NCI-H2107 (cell line): ENCODE results near the gene ZBED5.
"Not testable (repeated sequence)": the region's sequence is repeated elsewhere in the genome, so short reads cannot be mapped to it uniquely, and the experiment has no call there.

ENCODE experiments used
- DNase-seq: peaks from one replicate; lab custom pipeline; 2025; lab: John Stamatoyannopoulos, UW

Gene ZBED5

DNA sequence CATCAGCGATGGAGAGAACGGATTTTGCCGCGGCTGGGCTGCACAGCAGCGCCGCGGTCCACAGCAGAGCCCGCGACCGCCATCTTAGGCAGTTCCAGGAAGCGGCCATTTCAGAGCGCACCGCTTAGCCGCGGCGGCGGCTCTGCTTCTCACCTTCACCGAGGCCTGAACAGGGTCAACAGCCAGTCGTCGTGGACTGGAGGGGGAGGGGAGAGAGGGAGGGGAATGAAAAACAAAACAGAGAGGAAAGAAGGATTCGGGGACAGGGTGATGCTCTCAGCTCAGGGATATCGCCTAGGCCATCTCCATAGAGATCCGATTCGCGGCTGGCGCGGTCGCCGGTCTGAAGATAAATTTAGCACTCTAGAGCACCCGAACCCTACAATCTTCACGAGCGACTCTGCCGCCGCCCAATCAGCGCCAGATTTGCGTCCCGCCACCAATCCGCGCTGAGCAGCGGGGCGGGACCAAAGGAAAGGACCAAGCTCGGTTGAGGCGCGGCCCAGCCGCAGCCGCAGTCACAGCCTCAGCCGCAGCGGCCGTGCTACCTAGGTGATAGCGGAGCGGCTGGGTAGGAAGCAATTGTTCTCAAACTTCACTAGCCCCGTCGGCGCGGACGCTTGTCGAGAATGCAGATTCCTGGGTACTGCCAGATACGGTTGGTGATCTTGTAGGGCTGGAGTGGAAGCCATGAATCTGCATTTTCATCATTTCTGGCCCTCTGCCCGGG is at the start of gene ZBED5:
TSS of gene ZBED5 (minus strand) at position 345 of the 730 bp plus-strand sequence. CDS start 3,108 bp downstream, outside the sequence.
- DNase-seq, result peak; percentile 96

DNA sequence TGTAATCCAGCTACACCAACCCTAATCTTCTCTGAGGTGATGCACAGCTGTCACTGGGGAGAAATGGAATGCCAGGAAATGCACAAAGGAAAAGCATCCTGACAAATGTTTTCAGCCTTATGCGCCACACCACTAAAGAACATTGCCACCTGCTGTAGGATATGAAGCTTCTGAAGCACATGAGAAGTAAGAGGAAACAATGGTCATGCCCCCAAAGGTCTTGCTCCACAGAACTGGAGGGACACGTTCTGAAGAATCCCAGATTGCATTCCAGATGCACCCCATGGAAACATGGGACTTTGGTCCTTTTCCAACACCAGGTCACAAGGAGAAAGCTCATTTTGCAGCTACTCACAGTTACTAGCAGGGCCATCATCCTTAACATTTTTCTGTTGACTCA is 48.7 kb upstream of the ZBED5 start:
- DNase-seq, result no peak

DNA sequence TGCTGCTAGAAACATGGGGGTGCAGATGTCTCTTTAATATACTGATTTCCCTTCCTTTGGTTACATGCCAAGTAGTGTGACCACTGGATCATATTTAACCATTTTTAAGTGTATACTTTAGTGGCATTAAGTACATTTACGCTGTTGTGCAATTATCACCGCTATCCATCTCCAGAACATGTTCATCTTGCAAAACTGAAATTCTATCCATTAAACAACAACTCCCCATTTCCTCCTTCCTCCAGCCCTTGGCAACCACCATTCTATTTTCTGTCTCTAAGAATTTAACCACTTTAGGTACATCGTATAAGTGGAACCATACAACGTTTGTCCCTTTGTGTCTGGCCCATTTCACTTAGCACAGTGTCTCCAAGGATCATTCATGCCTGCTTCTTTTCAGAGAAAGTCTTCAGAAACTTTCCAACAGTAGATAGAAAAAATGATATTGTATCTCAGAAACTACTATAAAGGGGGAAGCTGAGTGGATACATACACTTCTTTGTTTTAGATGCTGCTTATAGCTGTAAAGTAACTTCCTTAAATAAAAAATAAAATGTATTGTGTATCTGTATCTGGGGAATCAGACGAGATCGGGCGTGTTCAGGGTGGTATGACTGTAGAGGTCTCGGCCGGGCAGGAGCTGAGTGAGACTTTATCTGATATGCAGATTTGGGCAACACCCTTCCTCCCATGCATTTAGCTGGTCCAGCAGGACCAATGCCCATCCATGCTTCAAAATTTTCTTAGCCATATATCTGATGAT is 44.6 kb upstream of the ZBED5 start:
- DNase-seq, result no peak

DNA sequence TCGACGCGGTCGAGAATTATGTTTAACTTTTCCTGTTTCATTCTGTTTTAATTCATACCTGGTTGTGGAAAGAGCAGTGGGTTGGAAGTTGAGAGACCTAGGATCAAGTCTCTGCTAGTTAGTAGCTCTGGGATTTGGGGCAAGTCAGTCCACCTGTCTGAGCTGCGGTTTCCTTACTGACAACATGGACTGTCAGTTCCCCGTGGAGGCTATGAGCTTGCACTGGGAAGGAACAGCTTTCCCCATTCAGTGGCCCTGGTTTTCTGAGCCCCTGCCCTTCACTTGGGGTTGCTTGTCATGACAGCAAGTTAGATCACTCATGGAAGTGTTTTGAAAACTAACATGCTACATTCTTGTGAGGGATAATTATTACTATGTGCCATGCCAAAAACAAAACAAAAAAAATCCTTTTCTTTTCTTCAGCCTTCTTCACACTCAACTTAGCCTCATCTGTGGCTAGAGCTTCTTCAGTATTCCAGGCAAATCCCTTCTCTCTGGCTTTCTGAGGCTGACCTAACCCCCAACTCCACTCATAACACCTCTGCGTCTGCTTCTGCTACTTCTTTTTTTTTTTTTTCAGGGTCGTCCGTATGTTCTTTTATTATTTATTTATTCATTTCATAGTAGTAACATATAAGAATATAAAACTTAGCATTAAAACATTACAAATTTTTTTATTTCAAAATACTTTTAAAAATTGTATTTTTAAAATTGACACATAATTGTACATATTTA is 43.0 kb upstream of the ZBED5 start:
- peak; percentile 29 for DNase-seq

DNA sequence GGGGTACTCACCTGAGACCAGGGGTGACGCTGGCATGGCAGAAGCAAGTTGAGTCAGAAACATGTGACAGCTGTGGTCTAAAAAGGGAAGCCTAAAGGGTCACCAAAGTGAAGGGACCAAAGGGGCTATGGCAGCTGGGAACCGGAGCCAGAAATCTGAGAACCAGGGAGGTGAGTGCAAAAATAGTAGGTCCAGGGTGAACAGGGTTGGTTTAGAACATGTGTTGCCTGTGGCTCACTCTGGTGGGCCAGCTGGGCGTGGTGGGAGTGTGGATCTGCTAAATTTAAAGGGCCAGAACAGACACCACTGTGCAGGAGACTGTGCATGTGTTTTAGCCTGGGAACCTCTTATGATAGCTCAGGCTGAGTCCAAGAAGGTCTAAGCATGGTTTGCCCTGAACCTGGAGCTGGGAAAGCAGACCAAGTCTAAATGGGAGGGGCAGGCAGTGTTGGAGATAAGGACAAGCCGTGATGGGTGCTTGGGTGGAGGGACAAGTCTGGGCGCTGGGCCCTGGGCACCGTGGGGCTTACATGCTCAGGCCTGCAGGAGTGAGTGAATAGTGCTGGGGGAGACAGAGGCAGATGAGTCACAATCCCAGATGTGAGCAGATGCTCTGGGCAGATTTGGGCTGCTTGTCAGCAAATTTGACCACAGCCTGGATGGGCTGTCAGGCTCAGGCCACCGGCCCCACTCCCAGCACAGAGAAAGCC is 41.4 kb upstream of the ZBED5 start:
- DNase-seq, result no peak

DNA sequence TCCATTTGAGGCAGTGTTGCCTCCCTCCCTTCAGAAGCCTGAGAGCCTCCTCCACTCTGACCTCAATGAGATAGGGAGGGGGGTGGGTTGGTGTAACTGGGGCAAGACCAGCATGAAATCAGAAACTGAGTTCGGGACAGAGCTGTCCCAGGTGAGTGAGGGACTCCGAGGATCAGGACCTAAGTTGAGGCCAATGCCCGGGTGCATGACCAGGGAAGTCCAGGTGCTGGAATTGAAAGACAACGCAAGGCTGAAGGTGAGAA is 40.8 kb upstream of the ZBED5 start:
- no peak for DNase-seq

DNA sequence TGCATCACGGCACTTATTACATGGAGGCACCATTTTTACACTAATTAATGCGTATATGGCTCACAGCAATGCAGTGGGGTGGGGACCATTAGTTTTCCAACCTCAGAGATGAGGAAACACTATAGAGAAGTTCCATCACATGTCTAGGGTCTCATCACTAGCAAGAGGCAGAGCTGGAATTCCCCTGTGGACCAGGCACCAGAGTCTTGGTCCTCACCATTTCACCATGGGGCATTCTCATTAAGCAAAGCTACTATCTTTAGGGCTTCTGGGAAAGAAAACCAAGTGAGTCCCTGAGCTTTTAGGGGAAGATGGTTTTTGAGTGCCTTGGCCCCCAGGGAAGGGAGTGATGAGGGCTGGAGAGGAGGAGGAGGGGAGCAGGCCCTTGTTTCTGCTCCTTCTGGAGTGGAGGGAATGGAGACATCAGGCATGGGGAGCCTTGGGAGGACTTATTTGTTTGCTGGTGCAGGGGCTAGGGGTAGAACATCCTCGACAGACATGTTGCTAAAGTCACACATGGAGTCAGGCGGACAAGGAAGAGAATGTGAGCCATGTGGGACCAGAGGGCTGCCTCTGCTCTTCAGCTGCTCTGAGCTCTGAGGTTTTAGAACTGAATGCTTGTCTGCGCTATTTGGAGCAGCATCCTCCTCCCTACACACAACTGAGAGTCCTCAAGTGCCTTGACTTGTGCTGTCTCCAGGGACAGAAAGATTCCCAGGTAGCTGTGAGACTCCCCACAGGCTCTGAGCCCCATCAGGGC is 40.3 kb upstream of the ZBED5 start:
- no peak for DNase-seq

DNA sequence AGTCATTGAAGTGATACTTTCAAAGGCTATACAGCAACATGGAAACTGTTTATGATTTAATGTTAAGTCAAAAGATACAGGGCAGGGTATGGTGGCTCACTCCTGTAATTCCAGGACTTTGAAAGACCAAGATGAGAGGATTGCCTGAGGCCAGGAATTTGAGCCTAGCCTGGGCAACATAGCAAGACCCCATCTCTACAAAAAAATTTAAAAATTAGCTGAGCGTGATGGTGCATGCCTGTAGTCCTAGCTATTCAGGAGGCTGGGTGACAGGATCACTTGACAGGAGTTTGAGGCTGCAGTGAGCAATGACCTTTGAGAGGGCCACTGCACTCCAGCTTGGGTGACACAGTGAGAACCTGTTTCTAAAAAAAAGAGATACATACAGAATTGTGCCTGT is 39.3 kb upstream of the ZBED5 start:
- no peak for DNase-seq

DNA sequence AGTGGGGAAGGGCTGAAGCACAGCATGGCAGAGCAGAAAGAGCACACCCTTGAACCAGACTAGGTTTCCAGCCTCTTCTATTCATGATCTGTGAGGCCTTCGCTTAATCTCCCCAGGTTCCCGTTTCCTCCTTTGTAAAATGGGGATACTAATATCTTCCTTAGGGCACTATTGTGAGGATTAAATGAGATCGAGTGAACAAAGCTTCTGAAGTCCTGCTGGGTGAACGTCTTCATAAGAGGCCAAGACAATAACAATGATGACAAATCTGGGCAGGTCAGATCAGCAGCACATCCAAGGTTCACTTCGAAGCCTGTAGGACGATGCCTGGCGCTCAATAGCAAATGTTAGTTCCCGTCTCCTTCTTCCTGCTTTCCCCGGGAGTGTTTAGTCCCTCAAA is 38.6 kb upstream of the ZBED5 start:
- no peak for DNase-seq

DNA sequence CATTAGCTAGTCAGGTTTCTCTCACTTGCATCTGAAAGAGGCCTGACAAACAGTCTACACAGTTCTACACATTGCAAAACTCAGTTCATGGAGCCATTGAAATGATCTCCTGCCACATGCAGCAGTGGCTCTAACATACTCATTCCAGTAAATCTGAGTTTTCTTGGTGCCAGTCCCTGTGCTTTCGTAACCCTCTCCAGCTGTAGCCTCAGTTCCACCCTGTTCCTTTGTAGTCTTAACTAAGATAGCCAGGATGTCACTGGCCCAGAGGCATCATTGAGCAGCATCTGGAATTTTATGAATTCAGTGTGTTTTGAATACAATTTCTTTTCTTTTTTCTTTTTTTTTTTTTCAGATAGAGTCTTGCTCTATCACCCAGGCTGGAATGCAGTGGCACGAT is 37.4 kb upstream of the ZBED5 start:
- no peak for DNase-seq

DNA sequence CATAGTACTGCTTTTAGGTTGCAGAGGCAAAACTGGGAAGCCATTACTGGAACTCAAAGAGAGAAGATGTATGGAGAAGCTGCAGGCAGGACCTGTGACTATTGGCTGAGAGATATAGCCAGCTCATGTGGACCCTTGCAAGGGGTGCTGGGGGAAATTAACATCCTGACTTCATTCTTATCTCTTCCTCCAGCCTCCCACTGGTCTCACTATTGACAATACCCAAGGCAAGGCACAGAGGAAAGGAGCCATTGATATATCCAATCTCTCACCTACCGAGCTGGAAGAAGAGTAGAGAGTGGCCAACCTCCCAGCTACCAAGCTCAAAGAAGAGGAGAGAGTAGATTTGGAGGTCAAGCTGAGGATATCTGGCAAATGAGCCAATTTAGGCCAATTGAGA is 36.8 kb upstream of the ZBED5 start:
- DNase-seq, result no peak

DNA sequence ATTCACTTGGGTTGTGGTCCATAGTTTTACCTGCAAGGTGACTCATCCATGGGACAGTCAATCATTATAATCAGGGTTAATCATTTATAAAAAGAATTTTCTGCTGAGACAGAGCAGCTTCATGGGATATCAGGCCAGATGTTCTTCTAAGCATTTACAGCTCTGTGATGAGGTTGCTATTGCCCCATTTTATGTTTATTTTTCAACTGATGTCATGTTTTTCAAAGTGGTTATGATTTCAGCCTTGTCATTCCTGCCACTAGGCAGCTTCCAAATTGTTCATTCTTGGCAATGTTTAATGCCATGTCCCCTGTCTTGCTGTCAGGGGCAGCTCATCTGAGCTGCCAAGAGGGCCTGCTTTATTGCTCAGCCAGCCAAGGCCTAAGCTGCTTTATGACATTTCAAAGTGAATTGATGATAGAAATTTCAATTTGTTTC is 35.9 kb upstream of the ZBED5 start:
- no peak for DNase-seq

DNA sequence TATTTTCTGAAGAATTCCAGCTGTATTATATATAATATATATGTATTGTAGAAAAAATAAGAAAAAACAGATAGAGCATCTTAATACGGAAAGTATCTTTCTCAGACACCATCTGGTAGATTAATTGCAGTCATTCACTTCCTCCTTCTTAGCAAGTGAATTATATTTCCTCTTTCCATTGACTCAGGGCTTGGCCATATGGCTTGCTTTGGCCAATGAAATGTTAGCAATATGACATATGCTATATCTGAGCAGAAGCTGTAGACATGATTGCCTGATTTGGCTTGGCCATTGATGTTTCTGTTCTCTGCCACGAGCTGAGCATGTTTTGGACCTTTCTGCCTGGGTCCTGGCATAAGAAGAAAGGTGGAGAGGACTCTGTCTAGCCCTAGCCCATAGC is 34.4 kb upstream of the ZBED5 start:
- DNase-seq, result no peak

DNA sequence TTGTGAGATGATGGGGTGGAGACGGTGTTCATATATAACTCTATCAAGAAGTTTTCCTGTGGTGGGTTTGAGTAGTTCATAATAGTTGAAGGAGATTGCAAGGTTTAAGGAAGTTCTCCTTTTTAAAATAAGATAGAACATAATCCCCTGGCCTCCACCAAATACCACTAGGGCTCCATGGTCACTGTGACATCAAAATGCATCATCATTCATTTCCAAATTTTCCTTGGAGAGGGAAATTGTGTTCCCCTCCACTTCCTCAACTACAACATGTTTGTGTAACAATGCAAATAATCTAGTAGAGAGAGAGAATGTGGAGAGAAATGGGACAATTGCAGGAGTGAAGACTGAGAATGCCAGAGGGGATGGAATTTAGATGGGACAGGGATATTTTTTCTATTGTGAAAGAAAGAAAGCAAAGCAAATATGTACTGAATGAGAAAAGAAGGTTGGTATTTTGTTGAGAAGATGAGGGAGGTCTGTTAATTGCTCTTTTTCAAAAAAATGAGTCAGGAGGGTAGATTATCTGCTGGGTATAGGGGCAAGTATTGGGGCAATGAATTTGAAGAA is 33.4 kb upstream of the ZBED5 start:
- DNase-seq, result no peak

DNA sequence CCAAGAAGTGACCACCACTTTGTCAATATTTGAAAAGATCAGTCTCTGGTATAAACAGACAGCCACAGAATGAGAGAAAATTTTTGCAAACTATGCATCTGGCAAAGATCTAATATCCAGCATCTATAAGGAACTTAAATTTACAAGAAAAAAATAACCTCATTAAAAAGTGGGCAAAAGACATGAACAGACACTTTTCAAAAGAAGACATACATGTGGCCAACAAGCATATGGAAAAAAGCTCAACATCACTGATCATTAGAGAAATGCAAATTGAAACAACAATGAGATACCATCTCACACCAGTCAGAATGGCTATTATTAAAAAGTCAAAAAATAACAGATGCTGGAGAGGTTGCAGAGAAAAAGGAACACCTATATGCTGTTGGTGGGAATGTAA is 32.2 kb upstream of the ZBED5 start:
- DNase-seq, result not testable (repeated sequence)

DNA sequence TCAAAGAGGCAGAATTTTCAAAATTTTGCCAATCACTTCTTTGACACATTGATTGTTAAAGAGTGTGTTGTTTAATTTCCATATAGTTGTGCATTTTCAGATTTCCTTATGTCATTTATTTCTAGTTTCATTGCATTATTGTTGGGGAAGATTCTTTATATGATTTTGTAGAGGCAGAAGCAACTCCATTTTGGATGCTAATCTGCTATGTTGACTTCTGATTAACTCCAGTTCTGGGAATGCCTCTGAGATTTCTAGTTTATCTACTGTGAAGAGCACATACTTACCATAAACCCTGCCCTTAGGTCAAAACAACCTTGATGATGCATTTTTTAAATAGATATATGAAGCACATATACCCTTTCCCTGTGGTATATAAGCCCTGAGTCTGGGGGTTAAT is 29.5 kb upstream of the ZBED5 start:
- no peak for DNase-seq

DNA sequence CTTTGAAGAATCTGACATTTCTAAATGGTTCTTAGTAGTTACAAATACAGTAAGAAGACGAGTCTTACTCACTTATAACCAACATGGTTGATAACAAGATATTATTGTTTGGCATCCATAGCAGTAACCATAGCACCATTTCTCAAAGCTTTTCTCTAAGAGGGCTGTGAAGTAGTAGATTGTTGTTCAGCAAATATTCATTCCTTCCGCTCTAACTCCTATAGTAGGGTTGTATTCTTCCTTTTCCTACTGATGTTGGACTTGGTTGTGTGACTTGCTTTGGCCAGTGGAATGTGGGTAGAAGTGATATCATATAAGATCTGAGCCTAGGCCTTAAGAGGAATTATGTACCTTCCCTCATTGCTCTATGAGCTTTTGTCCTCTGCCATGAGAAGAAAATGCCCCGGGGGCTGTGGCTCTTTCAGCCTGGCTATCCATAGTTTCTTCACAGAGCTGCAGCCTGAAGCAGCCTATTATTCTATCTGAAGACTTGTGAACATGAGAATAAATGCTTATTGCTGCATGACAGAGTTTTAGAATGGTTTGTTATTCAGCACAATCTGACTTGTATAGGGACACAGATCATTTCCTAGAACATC is 28.9 kb upstream of the ZBED5 start:
- DNase-seq, result no peak

DNA sequence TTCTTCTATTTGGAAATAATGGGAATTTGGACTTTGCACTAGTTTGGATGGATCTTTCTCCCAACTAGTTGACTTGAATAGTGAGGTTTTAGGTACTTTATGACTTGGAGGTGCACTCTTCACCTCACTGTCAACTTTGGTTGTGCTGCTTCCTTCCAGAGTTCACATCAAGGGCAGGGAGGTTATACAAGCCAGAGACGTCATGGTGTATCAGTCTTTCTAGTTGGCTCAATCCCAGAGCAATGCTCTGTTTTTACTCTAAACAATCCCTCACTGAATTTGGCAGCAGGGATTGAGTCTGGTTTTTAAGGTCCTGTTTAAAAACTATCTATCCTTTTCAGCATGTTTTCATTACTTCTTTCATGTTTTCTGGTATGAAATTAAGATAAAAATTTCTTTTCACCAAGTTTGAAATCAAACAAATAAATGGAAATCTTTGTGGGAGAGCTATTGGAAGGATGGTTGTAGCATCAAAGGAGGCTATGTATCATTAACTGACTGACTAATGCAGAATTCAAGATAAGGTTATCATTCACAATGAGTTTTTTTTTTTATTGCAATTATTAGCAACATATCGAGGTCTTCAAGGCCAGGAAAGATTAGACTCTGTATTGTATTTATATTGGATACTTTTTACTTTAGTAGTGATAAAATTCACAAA is 28.0 kb upstream of the ZBED5 start:
- DNase-seq, result no peak

DNA sequence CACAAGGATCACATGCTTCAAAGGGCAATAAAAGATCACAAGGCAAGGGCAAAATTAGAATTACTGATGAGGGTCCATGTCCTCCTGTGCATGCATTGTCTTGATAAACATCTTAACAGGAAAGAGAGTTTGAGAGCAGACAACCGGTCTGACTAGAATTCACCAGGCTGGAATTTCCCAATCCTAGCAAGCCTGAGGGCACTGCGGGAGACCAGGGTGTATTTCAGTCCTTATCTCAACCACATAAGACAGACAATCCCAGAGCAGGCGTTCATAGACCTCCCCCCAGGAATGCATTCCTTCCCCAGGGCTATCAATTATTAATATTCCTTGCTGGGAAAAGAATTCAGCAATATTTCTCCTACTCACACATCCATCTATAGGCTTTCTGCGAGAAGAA is 26.4 kb upstream of the ZBED5 start:
- not testable (repeated sequence) for DNase-seq

DNA sequence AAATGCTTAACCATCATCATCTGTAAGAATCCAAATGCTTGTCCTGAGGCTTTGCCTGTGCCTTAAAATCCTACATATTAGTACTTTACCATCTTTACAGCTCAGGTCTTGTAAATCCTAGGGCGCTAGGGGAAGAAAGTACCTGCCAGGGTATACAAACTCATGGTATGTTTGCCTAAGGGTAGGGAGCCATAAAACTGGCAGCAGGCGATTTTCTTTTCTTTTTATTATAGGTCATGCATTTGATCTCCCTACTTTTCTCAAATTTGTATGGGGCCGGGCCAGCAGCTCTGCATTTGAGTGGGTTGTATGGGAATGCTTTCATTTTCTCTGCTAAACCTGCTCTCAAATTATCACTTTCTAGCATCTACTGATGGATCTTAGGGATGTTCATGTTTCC is 24.0 kb upstream of the ZBED5 start:
- no peak for DNase-seq
